Measurements from ENCODE around the gene GATA1.

Gene GATA1

GRCh38 chrX:48786825-48787504 is 575 bp downstream of the GATA1 start:
- no peak overlapping the region for H2AFZ ChIP-seq
- H3K4me3 ChIP-seq (ENCODE audit: low read depth, low read length) = no peak overlapping the region
- no peak overlapping the region for H3K9ac ChIP-seq
- no peaks in the 10 kb centered on the region for H3K4me1 ChIP-seq
- H3K79me2 ChIP-seq = no peaks in the 10 kb centered on the region
- H3K4me2 ChIP-seq (ENCODE audit: low read length) = no peak overlapping the region
- TF ChIP-seq, protein P1, sequence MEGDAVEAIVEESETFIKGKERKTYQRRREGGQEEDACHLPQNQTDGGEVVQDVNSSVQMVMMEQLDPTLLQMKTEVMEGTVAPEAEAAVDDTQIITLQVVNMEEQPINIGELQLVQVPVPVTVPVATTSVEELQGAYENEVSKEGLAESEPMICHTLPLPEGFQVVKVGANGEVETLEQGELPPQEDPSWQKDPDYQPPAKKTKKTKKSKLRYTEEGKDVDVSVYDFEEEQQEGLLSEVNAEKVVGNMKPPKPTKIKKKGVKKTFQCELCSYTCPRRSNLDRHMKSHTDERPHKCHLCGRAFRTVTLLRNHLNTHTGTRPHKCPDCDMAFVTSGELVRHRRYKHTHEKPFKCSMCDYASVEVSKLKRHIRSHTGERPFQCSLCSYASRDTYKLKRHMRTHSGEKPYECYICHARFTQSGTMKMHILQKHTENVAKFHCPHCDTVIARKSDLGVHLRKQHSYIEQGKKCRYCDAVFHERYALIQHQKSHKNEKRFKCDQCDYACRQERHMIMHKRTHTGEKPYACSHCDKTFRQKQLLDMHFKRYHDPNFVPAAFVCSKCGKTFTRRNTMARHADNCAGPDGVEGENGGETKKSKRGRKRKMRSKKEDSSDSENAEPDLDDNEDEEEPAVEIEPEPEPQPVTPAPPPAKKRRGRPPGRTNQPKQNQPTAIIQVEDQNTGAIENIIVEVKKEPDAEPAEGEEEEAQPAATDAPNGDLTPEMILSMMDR (IDR thresholded peaks at IDR 0.05) = no peak
- H3K9me3 ChIP-seq (ENCODE audit: control insufficient read depth, low read length) = no peaks in the 10 kb centered on the region
- H3K36me3 ChIP-seq (ENCODE audit: control insufficient read depth, insufficient read depth, low read length) = no peaks in the 10 kb centered on the region
- no peaks in the 10 kb centered on the region for H3K27me3 ChIP-seq (ENCODE audit: control insufficient read depth, insufficient read depth, low read length)
- no peak overlapping the region for H3K27ac ChIP-seq

- Histone ChIP-seq H3K36me3 (ENCODE audit: control insufficient read depth, insufficient read depth, low read length) (no peaks in the 10 kb centered on the region), H3K4me3 (ENCODE audit: low read depth, low read length) (no peak overlapping the region), H3K4me2 (ENCODE audit: low read length) (no peak overlapping the region), H3K9ac (no peak overlapping the region), H3K4me1 (no peaks in the 10 kb centered on the region), H3K9me3 (ENCODE audit: control insufficient read depth, low read length) (no peaks in the 10 kb centered on the region), H3K27me3 (ENCODE audit: control insufficient read depth, insufficient read depth, low read length) (no peaks in the 10 kb centered on the region), H3K79me2 (no peaks in the 10 kb centered on the region), H2AFZ (no peak overlapping the region), H3K27ac (no peak overlapping the region)
- TF ChIP-seq, protein P1 (IDR thresholded peaks at IDR 0.05) = no peak
Measured at GRCh38 chrX:48787505-48788443, 1.4 kb downstream of the GATA1 start.

DNA sequence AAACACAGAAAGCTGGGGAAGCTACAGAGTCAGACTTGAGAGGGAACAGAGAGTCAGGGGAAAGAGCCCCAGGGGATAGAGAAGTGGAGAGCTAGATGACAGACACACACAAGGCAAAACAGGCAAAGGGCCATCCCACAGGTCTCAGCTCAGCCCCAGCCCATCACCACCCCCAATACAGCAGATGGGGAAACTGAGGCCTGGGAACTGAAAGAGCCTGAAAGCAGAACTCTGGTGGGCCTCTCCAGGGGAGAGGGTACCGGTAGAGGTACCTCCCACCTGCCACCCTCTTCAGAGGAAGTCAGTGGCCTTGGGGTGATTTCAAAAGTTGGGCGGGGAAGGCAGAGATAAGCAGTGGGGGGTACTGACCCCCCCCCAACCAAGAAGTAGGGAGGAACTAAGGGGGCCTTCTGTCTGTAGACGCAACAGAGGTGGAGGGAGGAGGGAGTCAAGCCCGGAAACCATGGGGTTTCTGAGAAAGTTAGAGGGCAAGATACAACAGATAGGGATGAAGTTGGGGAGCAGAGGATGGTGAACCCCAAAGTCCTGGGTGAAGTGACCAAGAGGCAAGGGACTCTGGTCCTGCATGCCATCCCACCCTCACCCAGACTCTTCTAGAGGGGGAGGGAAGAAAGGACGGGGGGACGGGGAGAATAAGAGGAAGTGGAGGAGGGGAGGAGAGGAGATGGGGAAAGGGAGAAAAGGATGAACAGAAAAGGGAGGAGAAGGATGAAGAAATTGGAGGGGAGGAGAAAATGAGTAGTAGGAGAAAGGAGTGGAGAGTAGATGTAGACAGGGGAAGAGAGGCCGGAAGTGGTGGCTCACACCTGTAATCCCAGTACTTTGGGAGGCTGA is 3.2 kb downstream of the GATA1 start:
- no peaks in the 10 kb centered on the region for H3K36me3 ChIP-seq (ENCODE audit: control insufficient read depth, insufficient read depth, low read length)
- no peak overlapping the region for H3K4me3 ChIP-seq (ENCODE audit: low read depth, low read length)
- H3K4me2 ChIP-seq (ENCODE audit: low read length) = no peak overlapping the region
- no peaks in the 10 kb centered on the region for H3K4me1 ChIP-seq
- H3K9me3 ChIP-seq (ENCODE audit: control insufficient read depth, low read length) = no peaks in the 10 kb centered on the region
- H2AFZ ChIP-seq = no peak overlapping the region
- no peaks in the 10 kb centered on the region for H3K79me2 ChIP-seq
- no peak overlapping the region for H3K27ac ChIP-seq
- H3K27me3 ChIP-seq (ENCODE audit: control insufficient read depth, insufficient read depth, low read length) = no peaks in the 10 kb centered on the region
- TF ChIP-seq, protein P1 (IDR thresholded peaks at IDR 0.05) = no peak
- no peak overlapping the region for H3K9ac ChIP-seq

DNA sequence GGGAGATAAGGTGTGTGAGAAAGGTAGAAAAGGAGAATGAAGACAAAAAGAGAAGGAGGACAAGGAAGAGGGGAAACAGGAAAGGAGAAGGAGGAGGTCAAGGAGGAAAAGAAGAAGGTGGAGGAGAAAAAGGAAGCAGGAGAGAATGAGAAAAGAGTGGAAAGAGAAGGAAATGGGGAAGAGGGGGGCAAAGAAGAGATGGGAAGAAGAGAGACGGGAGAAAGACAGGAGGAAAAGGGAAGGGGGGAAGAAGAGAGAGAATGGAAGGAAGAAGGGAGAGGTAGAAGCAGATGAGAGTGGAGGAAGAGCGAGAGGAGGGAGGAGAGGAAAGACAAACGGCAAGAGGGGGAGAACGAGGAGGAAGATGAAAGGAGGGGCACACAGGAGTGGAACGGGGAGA is 4.1 kb downstream of the GATA1 start:
- TF ChIP-seq, protein P1 (IDR thresholded peaks at IDR 0.05) = no peak
- Histone ChIP-seq H3K4me3 (ENCODE audit: low read depth, low read length) (no peak overlapping the region), H3K27me3 (ENCODE audit: control insufficient read depth, insufficient read depth, low read length) (no peaks in the 10 kb centered on the region), H3K79me2 (no peaks in the 10 kb centered on the region), H2AFZ (no peak overlapping the region), H3K36me3 (ENCODE audit: control insufficient read depth, insufficient read depth, low read length) (no peaks in the 10 kb centered on the region), H3K9ac (no peak overlapping the region), H3K4me2 (ENCODE audit: low read length) (no peak overlapping the region), H3K27ac (no peak overlapping the region), H3K9me3 (ENCODE audit: control insufficient read depth, low read length) (no peaks in the 10 kb centered on the region), H3K4me1 (no peaks in the 10 kb centered on the region)
